HG03159 (cell line): Measurements from ENCODE around the gene C1orf167.

Experiments
- ATAC-seq: cut with Tn5 transposase; IDR thresholded peaks from one replicate; pipeline ENCODE4 v1.9.1; 2021; ENCODE audit warnings: mild to moderate bottlenecking, moderate library complexity; ENCODE audit not compliant: unreplicated experiment

C1orf167 gene

GRCh38 chr1:11761988-11762406 lies at the start of gene C1orf167:
C1orf167 (plus strand) TSS chr1:11762193; CDS start chr1:11764401, 2,208 bp downstream.
- ATAC-seq = no peak

GRCh38 chr1:11712285-11712684 lies 49.7 kb upstream of the C1orf167 start:
- no peak for ATAC-seq

- ATAC-seq = no peak
Measured at GRCh38 chr1:11713095-11713494, 48.9 kb upstream of the C1orf167 start.

GRCh38 chr1:11714831-11715575 lies 47.0 kb upstream of the C1orf167 start:
- no peak for ATAC-seq

GRCh38 chr1:11719313-11720032 lies 42.5 kb upstream of the C1orf167 start:
- ATAC-seq = peak; percentile 52

GRCh38 chr1:11720033-11720376 lies 42.0 kb upstream of the C1orf167 start:
- ATAC-seq = no peak

GRCh38 chr1:11720525-11720924 lies 41.5 kb upstream of the C1orf167 start:
- no peak for ATAC-seq

- no peak for ATAC-seq
Measured at GRCh38 chr1:11721311-11721710, 40.7 kb upstream of the C1orf167 start.

- no peak for ATAC-seq
Measured at GRCh38 chr1:11722538-11722937, 39.5 kb upstream of the C1orf167 start.

GRCh38 chr1:11725616-11726015 lies 36.4 kb upstream of the C1orf167 start:
- ATAC-seq = no peak

GRCh38 chr1:11727119-11727518 lies 34.9 kb upstream of the C1orf167 start:
- ATAC-seq = no peak

- ATAC-seq = no peak
Measured at GRCh38 chr1:11728126-11728806, 33.7 kb upstream of the C1orf167 start.

- ATAC-seq = no peak
Measured at GRCh38 chr1:11729155-11729497, 32.9 kb upstream of the C1orf167 start.

GRCh38 chr1:11729498-11730428 lies 32.2 kb upstream of the C1orf167 start:
- no peak for ATAC-seq

GRCh38 chr1:11730429-11730891 lies 31.5 kb upstream of the C1orf167 start:
- peak; percentile 53 for ATAC-seq

GRCh38 chr1:11731691-11732283 lies 30.2 kb upstream of the C1orf167 start:
- ATAC-seq = no peak

GRCh38 chr1:11733306-11733705 lies 28.7 kb upstream of the C1orf167 start:
- no peak for ATAC-seq

GRCh38 chr1:11735531-11735853 lies 26.5 kb upstream of the C1orf167 start:
- no peak for ATAC-seq

GRCh38 chr1:11735854-11736745 lies 25.9 kb upstream of the C1orf167 start, which contains the start of gene AGTRAP:
AGTRAP (plus strand) TSS chr1:11736136; CDS start chr1:11736209, 73 bp downstream.
- peak; percentile 61 for ATAC-seq
